Thyroid gland (tissue), 4 donors: Measurements from ENCODE around the gene ZIK1.

ENCODE experiments used
- CTCF ChIP-seq, 6 experiments: fragments of 200-600 bp in 3 of 6; fragments of 450-650 bp in 3 of 6; sonication (generic) in 3 of 6; IDR thresholded peaks; one replicate each; pipeline ENCODE4 v1.5.1; 2016 to 2019; ENCODE audit warnings: antibody characterized with exemption in 6 of 6, mild to moderate bottlenecking in 2 of 6, inconsistent platforms in 1 of 6, moderate library complexity in 1 of 6
- POLR2A ChIP-seq, 2 donors: fragments of 450-650 bp; IDR thresholded peaks; one replicate each; pipeline ENCODE4 v1.6.1; 2017; ENCODE audit warnings: antibody characterized with exemption in 2 of 2, mild to moderate bottlenecking in 2 of 2, moderate library complexity in 1 of 2

- no peak for TF ChIP-seq CTCF (IDR thresholded peaks at IDR 0.05)
- no peak for TF ChIP-seq POLR2A (IDR thresholded peaks at IDR 0.05)
These were observed 57.8 kb downstream of the ZIK1 start for GRCh38 chr19:57641715-57642234.
